Activated CD4-positive, alpha-beta T cell treated with anti-CD3 and anti-CD28 coated beads for 24 hours (primary cell): ENCODE data around the gene CD84.
"Not testable (repeated sequence)": the region's sequence is repeated elsewhere in the genome, so short reads cannot be mapped to it uniquely, and the experiment has no call there.

Source experiments
- DNase-seq, 2 donors: peaks; one replicate each; pipeline ENCODE4 v3.0.0-alpha.2; 2020; ENCODE audit warnings: low read depth in 2 of 2

Gene CD84

GRCh38 chr1:160503087-160503486, 76.2 kb downstream of the CD84 start:
- DNase-seq = no peak

GRCh38 chr1:160500321-160500990, 78.8 kb downstream of the CD84 start:
- no peak for DNase-seq

DNA sequence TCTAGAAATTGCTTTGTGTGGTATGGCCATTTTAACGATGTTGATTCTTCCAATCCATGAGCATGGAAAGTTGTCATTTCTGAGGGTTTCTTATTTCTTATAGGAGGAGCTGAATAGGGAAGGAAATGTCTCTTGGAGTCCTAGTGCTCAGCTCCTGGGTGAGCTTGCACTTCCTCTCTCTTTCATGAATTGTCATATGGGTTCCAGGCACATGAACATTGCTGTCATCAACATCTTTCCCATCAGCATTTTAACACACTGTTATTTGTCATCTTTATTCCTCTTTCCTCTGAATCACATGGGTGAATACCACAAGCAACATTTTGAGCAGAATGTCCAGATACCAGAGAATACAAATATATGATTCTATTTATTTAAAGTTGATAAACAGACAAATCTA, 79.7 kb downstream of the CD84 start:
- DNase-seq = no peak

GRCh38 chr1:160498301-160499065, 80.8 kb downstream of the CD84 start:
- not testable (repeated sequence) for DNase-seq

DNA sequence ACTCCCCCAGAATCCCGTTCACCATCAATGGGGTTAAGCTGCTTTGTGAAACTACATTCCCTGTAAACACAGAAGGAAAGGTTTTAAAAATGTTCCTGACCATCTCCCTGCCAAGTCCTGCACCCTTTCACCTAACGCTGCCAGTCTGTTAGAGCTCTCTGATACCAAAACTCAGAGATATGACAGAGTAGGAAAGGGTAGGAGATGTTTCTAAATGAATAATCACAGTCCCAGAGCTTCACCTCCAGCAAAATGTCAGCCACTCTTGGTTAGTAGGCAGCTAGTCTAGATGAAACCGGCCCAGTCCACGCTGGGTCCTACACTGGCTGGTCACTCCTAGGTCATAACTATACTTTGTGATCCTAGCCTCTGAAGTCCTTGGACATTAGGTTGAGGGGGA, 83.0 kb downstream of the CD84 start:
- no peak for DNase-seq

DNA sequence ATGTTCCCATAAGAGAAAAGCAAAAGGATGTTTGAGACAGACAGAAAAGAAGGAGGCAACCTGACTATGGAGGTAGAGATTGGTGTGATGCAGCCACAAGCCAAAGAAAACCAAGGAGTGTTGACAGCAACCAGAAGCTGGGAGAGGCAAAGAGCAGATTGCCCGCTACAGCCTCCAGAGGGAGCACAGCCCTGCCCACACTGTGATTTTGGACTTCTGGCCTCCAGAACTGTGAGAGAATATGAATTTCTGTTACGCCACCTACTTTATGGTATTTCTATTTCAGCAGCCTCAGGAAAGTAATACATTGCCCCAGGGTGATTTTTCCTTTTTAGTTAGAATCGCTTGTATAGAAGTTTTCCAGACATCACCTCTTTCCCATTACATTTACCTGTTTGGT, 84.7 kb downstream of the CD84 start:
- DNase-seq = no peak

- DNase-seq = no peak
Measured at GRCh38 chr1:160492617-160493016, 86.7 kb downstream of the CD84 start.

- no peak for DNase-seq
Measured at GRCh38 chr1:160491981-160492380, 87.3 kb downstream of the CD84 start.
